ENCODE measurements around the gene CACNA1C. TPM values are rescaled to one million over a fixed set of nuclear protein-coding genes. Genes with fewer than 3 reads are reported as not detected.

The CACNA1C gene
- total RNA-seq, 6 donors from 2014 or later, result 5.2 to 45.1 (median 8.8) TPM

GRCh38 chr12:2450553-2450952 is 397.8 kb downstream of the CACNA1C start:
- no peak for ATAC-seq (ENCODE audit: low FRiP score in 2 of 2)
- no peaks in the 10 kb centered on the region for H3K9me3 ChIP-seq
- 70 to 89% methylated on average over 9 of the region's 9 CpGs for WGBS, 2 donors
- no peak overlapping the region for H3K4me3 ChIP-seq
- no peaks in the 10 kb centered on the region for H3K27me3 ChIP-seq
- no peaks in the 10 kb centered on the region for H3K36me3 ChIP-seq
- H3K27ac ChIP-seq, result no peak overlapping the region
- TF ChIP-seq POLR2A (IDR thresholded peaks at IDR 0.05) (no peak), POLR2AphosphoS5 (IDR thresholded peaks at IDR 0.05) (no peak), EP300 (IDR thresholded peaks at IDR 0.05) (no peak), CTCF (IDR thresholded peaks at IDR 0.05) (no peak)
- DNase-seq, result no peak
- H3K4me1 ChIP-seq, result no peaks in the 10 kb centered on the region

- no peak for TF ChIP-seq POLR2A (IDR thresholded peaks at IDR 0.05)
- no peak for TF ChIP-seq CTCF (IDR thresholded peaks at IDR 0.05)
- TF ChIP-seq EP300 (IDR thresholded peaks at IDR 0.05), result no peak
- no peak for TF ChIP-seq POLR2AphosphoS5 (IDR thresholded peaks at IDR 0.05)
- DNase-seq (no peak), ATAC-seq (ENCODE audit: low FRiP score in 2 of 2) (no peak)
- Histone ChIP-seq H3K4me1 (no peaks in the 10 kb centered on the region), H3K27ac (no peak overlapping the region), H3K9me3 (no peaks in the 10 kb centered on the region), H3K27me3 (no peaks in the 10 kb centered on the region), H3K36me3 (no peaks in the 10 kb centered on the region), H3K4me3 (no peak overlapping the region)
- WGBS, 2 donors, result 69 to 82% methylated on average over 4 of the region's 4 CpGs
Measured at GRCh38 chr12:2451025-2451424, 398.2 kb downstream of the CACNA1C start.

DNA sequence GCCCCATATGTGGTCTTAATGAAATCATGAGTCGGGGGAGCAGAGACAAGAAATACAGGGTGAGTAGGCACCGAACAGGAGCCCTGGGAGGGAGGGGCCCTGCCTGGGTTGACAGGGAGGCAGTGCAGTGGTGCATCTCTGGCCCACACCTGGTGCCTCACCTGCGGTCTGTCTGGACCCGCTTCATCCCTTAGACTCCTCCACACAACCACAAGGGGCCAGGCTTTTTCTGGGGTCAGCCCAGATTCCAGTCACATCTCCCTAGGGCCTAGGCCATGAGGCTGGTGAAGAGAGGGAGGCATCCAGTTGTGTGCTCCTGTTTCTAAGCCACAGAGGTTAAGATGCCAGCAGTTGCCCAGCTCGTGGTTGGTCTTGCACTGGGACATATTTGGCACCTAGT is 398.7 kb downstream of the CACNA1C start:
- H3K4me3 ChIP-seq, result no peak overlapping the region
- no peaks in the 10 kb centered on the region for H3K36me3 ChIP-seq
- H3K27ac ChIP-seq, result no peak overlapping the region
- DNase-seq (no peak), ATAC-seq (ENCODE audit: low FRiP score in 2 of 2) (no peak)
- 88 to 92% methylated on average over 5 of the region's 5 CpGs for WGBS, 2 donors
- TF ChIP-seq POLR2AphosphoS5 (IDR thresholded peaks at IDR 0.05) (no peak), EP300 (IDR thresholded peaks at IDR 0.05) (no peak), POLR2A (IDR thresholded peaks at IDR 0.05) (no peak), CTCF (IDR thresholded peaks at IDR 0.05) (no peak)
- H3K9me3 ChIP-seq, result no peaks in the 10 kb centered on the region
- H3K27me3 ChIP-seq, result no peaks in the 10 kb centered on the region
- H3K4me1 ChIP-seq, result peaks cover 0 to 4% (median 0%) of the 10 kb centered on the region in 4 donors

DNA sequence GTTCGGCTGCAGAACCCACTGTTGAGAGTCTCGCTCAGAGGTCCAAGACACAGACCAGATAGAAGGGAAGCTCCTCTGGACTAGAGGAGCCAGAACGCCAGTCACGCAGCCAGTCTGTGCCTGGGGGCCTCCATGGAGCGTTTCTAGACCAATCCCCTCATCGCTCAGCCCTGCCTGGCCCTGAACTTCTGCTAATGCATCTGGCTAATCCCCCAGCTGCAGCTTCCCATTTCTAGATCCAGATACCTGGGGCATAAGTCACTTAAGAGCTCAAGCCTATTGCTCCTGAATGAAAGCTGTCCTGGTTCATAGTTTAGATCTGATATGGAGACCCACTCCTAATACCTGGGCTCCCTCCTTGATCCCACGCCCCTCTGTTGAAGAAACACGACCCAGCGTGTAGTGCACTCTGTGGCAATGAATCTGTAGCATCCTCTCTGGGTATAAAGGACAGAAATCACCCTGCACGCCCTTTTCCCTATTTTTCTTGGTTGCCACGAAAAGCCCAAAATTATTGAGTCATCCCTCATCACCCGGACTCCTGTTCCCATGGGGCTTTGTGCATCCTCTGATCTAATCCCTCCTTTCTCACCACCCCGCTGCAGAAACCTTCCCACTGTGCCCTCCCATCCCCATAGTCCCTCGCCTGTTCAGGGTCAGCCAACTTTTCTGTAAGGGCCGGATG is 400.4 kb downstream of the CACNA1C start:
- no peak for DNase-seq
- no peaks in the 10 kb centered on the region for H3K27me3 ChIP-seq
- WGBS, 2 donors, result 80 to 89% methylated on average over 9 to 15 of the region's 15 CpGs

More for the DNA sequence above, 400.4 kb downstream of the CACNA1C start:
- H3K27ac ChIP-seq, result no peak overlapping the region
- H3K36me3 ChIP-seq, result no peaks in the 10 kb centered on the region
- H3K4me1 ChIP-seq, result peaks cover 0 to 14% (median 5%) of the 10 kb centered on the region in 4 donors
- TF ChIP-seq POLR2AphosphoS5 (IDR thresholded peaks at IDR 0.05), result no peak
- no peak for TF ChIP-seq POLR2A (IDR thresholded peaks at IDR 0.05)
- no peak for TF ChIP-seq CTCF (IDR thresholded peaks at IDR 0.05)
- TF ChIP-seq EP300 (IDR thresholded peaks at IDR 0.05), result no peak
- H3K9me3 ChIP-seq, result no peaks in the 10 kb centered on the region
- no peak for ATAC-seq (ENCODE audit: low FRiP score in 2 of 2)
- H3K4me3 ChIP-seq, result no peak overlapping the region

Data from upper lobe of left lung (tissue), 6 donors.